HL-60 (cell line): Measurements from ENCODE around the gene GMFB.

Experiments
- DNase-seq, 2 experiments: peaks; one replicate each; pipeline ENCODE4 v3.0.0-alpha.2; 2010 to 2020; ENCODE audit warnings: low read depth in 1 of 2, low spot score in 1 of 2
- H3K27ac ChIP-seq: fragments of 250-450 bp; sonication (Bioruptor Pico); replicated peaks from 2 replicates; pipeline ENCODE4 v1.5.1; 2020; ENCODE audit warnings: mild to moderate bottlenecking, moderate library complexity
- H3K27me3 ChIP-seq: fragments of 250-450 bp; sonication (Bioruptor Pico); 2 replicates; pipeline ENCODE4 v1.5.1; 2021; ENCODE audit warnings: mild to moderate bottlenecking, moderate library complexity; ENCODE audit not compliant: insufficient read depth, poor library complexity, severe bottlenecking
- H3K4me3 ChIP-seq: replicated peaks from 2 replicates; pipeline ENCODE4 v1.5.1; 2011; ENCODE audit warnings: mild to moderate bottlenecking, control low read depth, low read length; ENCODE audit not compliant: insufficient read depth
- CTCF ChIP-seq: IDR thresholded peaks from one replicate; pipeline ENCODE4 v1.5.1; 2011; ENCODE audit warnings: low read length, control low read depth, inconsistent platforms; ENCODE audit not compliant: insufficient read depth
- GABPA ChIP-seq: IDR thresholded peaks from 2 replicates; pipeline ENCODE4 v1.6.1; 2012; ENCODE audit warnings: low read depth
- POLR2AphosphoS5 ChIP-seq: IDR thresholded peaks from 2 replicates; pipeline ENCODE4 v1.6.1; 2012; ENCODE audit warnings: low read depth
- REST ChIP-seq: IDR thresholded peaks from 2 replicates; pipeline ENCODE4 v1.6.1; 2012; ENCODE audit warnings: low read depth; ENCODE audit not compliant: insufficient replicate concordance
- SPI1 ChIP-seq: IDR thresholded peaks from 2 replicates; pipeline ENCODE4 v1.6.1; 2012; ENCODE audit warnings: low read depth, mild to moderate bottlenecking, borderline replicate concordance
- long read RNA-seq: library from polyadenylated mRNA; unstranded; transcript quantifications from one replicate; pipeline ENCODE4 v2.0.0, GENCODE V29; 2020

The GMFB gene
- long read RNA-seq, full-length matches to known transcripts = 71 of 87 reads
- long read RNA-seq, partial matches to known transcripts = 0 of 87 reads
- long read RNA-seq, other reads (novel, unspliced or antisense) = 16 of 87 reads

GRCh38 chr14:54488646-54489317 is at the start of gene GMFB:
TSS of gene GMFB (minus strand) at chr14:54488980. CDS start at chr14:54488927, 53 bp downstream.
- TF ChIP-seq GABPA (0 out of 2 replicates have a peak, but pooled peaks have one; percentile 11), POLR2AphosphoS5 (peak; percentile 71), REST (no peak), CTCF (no peak), SPI1 (no peak)
- peak; percentile 67 to 87 for DNase-seq
- Histone ChIP-seq H3K27ac (peak within 1 kb of the TSS; percentile 72), H3K27me3 (no peaks in the 10 kb centered on the region), H3K4me3 (peak within 1 kb of the TSS; percentile 98)

GRCh38 chr14:54538055-54538454 is 49.3 kb upstream of the GMFB start:
- TF ChIP-seq CTCF (no peak), POLR2AphosphoS5 (no peak), GABPA (no peak), SPI1 (no peak), REST (no peak)
- no peaks in the 10 kb centered on the region for H3K27me3 ChIP-seq
- DNase-seq = no peak
- no peak overlapping the region for H3K4me3 ChIP-seq
- H3K27ac ChIP-seq = no peak overlapping the region

GRCh38 chr14:54537651-54538050 is 48.9 kb upstream of the GMFB start:
- Histone ChIP-seq H3K27me3 (no peaks in the 10 kb centered on the region), H3K4me3 (no peak overlapping the region), H3K27ac (no peak overlapping the region)
- TF ChIP-seq SPI1 (no peak), POLR2AphosphoS5 (no peak), REST (no peak), GABPA (no peak), CTCF (no peak)
- no peak for DNase-seq
